Effector memory CD4-positive, alpha-beta T cell (primary cell): ENCODE data around the gene IQCM.

Experiments used
- DNase-seq, 3 donors: peaks; one replicate each; pipeline ENCODE4 v3.0.0-alpha.2; 2020
- H3K27ac ChIP-seq: 2 replicates; pipeline ENCODE4 v1.7.0; 2013; ENCODE audit warnings: mild to moderate bottlenecking, low read length, moderate library complexity; ENCODE audit not compliant: insufficient read depth, poor library complexity, severe bottlenecking
- H3K27me3 ChIP-seq: replicated peaks from 2 replicates; pipeline ENCODE4 v1.7.0; 2013; ENCODE audit warnings: mild to moderate bottlenecking, low read length; ENCODE audit not compliant: insufficient read depth, control insufficient read depth, poor library complexity, severe bottlenecking
- H3K36me3 ChIP-seq: 2 replicates; pipeline ENCODE4 v1.7.0; 2013; ENCODE audit warnings: mild to moderate bottlenecking, low read length, moderate library complexity; ENCODE audit not compliant: control insufficient read depth, insufficient read depth
- H3K4me1 ChIP-seq: 2 replicates; pipeline ENCODE4 v1.7.0; 2013; ENCODE audit warnings: low read length, mild to moderate bottlenecking; ENCODE audit not compliant: control insufficient read depth, insufficient read depth, poor library complexity, severe bottlenecking
- H3K4me3 ChIP-seq: 2 replicates; pipeline ENCODE4 v1.7.0; 2013; ENCODE audit warnings: low read length, low read depth, mild to moderate bottlenecking; ENCODE audit not compliant: insufficient read depth, poor library complexity, severe bottlenecking
- H3K9me3 ChIP-seq: 2 replicates; pipeline ENCODE4 v1.7.0; 2013; ENCODE audit warnings: mild to moderate bottlenecking, low read length, moderate library complexity; ENCODE audit not compliant: control insufficient read depth

The IQCM gene

GRCh38 chr4:149321438-149321837 is 494.2 kb downstream of the IQCM start:
- no peaks in the 10 kb centered on the region for H3K9me3 ChIP-seq
- H3K27ac ChIP-seq = no peak overlapping the region
- H3K4me1 ChIP-seq = no peaks in the 10 kb centered on the region
- H3K4me3 ChIP-seq = no peak overlapping the region
- no peaks in the 10 kb centered on the region for H3K27me3 ChIP-seq
- no peaks in the 10 kb centered on the region for H3K36me3 ChIP-seq
- no peak for DNase-seq

- no peaks in the 10 kb centered on the region for H3K9me3 ChIP-seq
- H3K4me3 ChIP-seq = no peak overlapping the region
These were observed 504.6 kb downstream of the IQCM start for GRCh38 chr4:149311076-149311475.

GRCh38 chr4:149306537-149306936 is 509.1 kb downstream of the IQCM start:
- Histone ChIP-seq H3K4me3 (no peak overlapping the region), H3K36me3 (no peaks in the 10 kb centered on the region), H3K9me3 (no peaks in the 10 kb centered on the region), H3K4me1 (no peaks in the 10 kb centered on the region), H3K27me3 (no peaks in the 10 kb centered on the region), H3K27ac (no peak overlapping the region)
- DNase-seq = no peak

More at GRCh38 chr4:149311076-149311475, 504.6 kb downstream of the IQCM start:
- no peak for DNase-seq
- Histone ChIP-seq H3K27ac (no peak overlapping the region), H3K4me1 (no peaks in the 10 kb centered on the region), H3K27me3 (no peaks in the 10 kb centered on the region), H3K36me3 (no peaks in the 10 kb centered on the region)
